H9 (cell line): ENCODE measurements around the gene RAP1GDS1. TPM values are rescaled to one million over a fixed set of nuclear protein-coding genes. Genes with fewer than 3 reads are reported as not detected.

Source experiments
- DNase-seq: peaks from one replicate; pipeline ENCODE4 v3.0.0-alpha.2; 2017
- H2AFZ ChIP-seq: one replicate; pipeline ENCODE4 v1.6.1; 2013; ENCODE audit warnings: mild to moderate bottlenecking, low read length, control low read depth, moderate library complexity
- H2AK5ac ChIP-seq: 2 replicates; pipeline ENCODE4 v1.6.1; 2013; ENCODE audit warnings: low read length, control low read depth, mixed read lengths; ENCODE audit not compliant: insufficient read length
- H2BK120ac ChIP-seq: one replicate; pipeline ENCODE4 v1.6.1; 2013; ENCODE audit warnings: low read depth, mild to moderate bottlenecking, low read length, control low read depth, inconsistent platforms; ENCODE audit not compliant: poor library complexity, severe bottlenecking
- H2BK12ac ChIP-seq: 2 replicates; pipeline ENCODE4 v1.6.1; 2013; ENCODE audit warnings: low read length, control low read depth, mixed read lengths, low read depth; ENCODE audit not compliant: insufficient read length
- H2BK15ac ChIP-seq: 2 replicates; pipeline ENCODE4 v1.6.1; 2013; ENCODE audit warnings: low read depth, low read length, control low read depth
- H2BK20ac ChIP-seq: one replicate; pipeline ENCODE4 v1.6.1; 2013; ENCODE audit warnings: low read depth, mild to moderate bottlenecking, low read length, control low read depth, inconsistent platforms; ENCODE audit not compliant: poor library complexity, severe bottlenecking
- H2BK5ac ChIP-seq: 2 replicates; pipeline ENCODE4 v1.6.1; 2013; ENCODE audit warnings: low read length, control low read depth, mixed read lengths; ENCODE audit not compliant: insufficient read length
- H3K14ac ChIP-seq: 2 replicates; pipeline ENCODE4 v1.6.1; 2013; ENCODE audit warnings: low read length, control low read depth; ENCODE audit not compliant: insufficient read depth
- H3K18ac ChIP-seq: 2 replicates; pipeline ENCODE4 v1.6.1; 2013; ENCODE audit warnings: low read depth, mild to moderate bottlenecking, mixed read lengths, low read length, control low read depth; ENCODE audit not compliant: insufficient read length
- H3K23ac ChIP-seq: 2 replicates; pipeline ENCODE4 v1.6.1; 2013; ENCODE audit warnings: low read length, control low read depth, mixed read lengths, low read depth; ENCODE audit not compliant: insufficient read length
- H3K23me2 ChIP-seq: 2 replicates; pipeline ENCODE4 v1.6.1; 2013; ENCODE audit warnings: low read depth, mild to moderate bottlenecking, mixed read lengths, low read length, control low read depth; ENCODE audit not compliant: insufficient read length, poor library complexity, severe bottlenecking
- H3K27ac ChIP-seq: 2 replicates; pipeline ENCODE4 v1.5.1; 2013; ENCODE audit warnings: low read length, control low read depth, mixed read lengths, low read depth; ENCODE audit not compliant: insufficient read length
- H3K27me3 ChIP-seq: 2 replicates; pipeline ENCODE4 v1.6.1; 2013; ENCODE audit warnings: low read length, control low read depth, inconsistent platforms; ENCODE audit not compliant: insufficient read depth
- H3K4ac ChIP-seq: 2 replicates; pipeline ENCODE4 v1.6.1; 2013; ENCODE audit warnings: low read depth, mild to moderate bottlenecking, control low read depth, inconsistent platforms, low read length, moderate library complexity
- H3K4me1 ChIP-seq: 2 replicates; pipeline ENCODE4 v1.6.1; 2013; ENCODE audit warnings: low read length, control low read depth, inconsistent platforms; ENCODE audit not compliant: insufficient read depth
- H3K4me2 ChIP-seq: 2 replicates; pipeline ENCODE4 v1.6.1; 2013; ENCODE audit warnings: low read length, control low read depth, mixed read lengths; ENCODE audit not compliant: insufficient read length, insufficient read depth
- H3K56ac ChIP-seq: 2 replicates; pipeline ENCODE4 v1.6.1; 2013; ENCODE audit warnings: low read depth, mild to moderate bottlenecking, mixed read lengths, low read length, control low read depth; ENCODE audit not compliant: insufficient read length
- H3K79me1 ChIP-seq: 2 replicates; pipeline ENCODE4 v1.6.1; 2013; ENCODE audit warnings: low read depth, mild to moderate bottlenecking, moderate library complexity, low read length, control low read depth, inconsistent platforms; ENCODE audit not compliant: insufficient read depth, poor library complexity, severe bottlenecking
- H3K79me2 ChIP-seq: 2 replicates; pipeline ENCODE4 v1.6.1; 2013; ENCODE audit warnings: low read length, control low read depth, inconsistent platforms; ENCODE audit not compliant: insufficient read depth
- H3K9ac ChIP-seq: 2 replicates; pipeline ENCODE4 v1.6.1; 2013; ENCODE audit warnings: low read length, control low read depth, mixed read lengths; ENCODE audit not compliant: insufficient read length; ENCODE audit errors: extremely low read depth
- H3K9me3 ChIP-seq: one replicate; pipeline ENCODE4 v1.6.1; 2013; ENCODE audit warnings: low read depth, low read length, inconsistent platforms; ENCODE audit not compliant: control insufficient read depth
- H3T11ph ChIP-seq: one replicate; pipeline ENCODE4 v1.6.1; 2013; ENCODE audit warnings: mild to moderate bottlenecking, low read length, control low read depth, inconsistent platforms
- H4K20me1 ChIP-seq: one replicate; pipeline ENCODE4 v1.6.1; 2013; ENCODE audit not compliant: control insufficient read depth, insufficient read length, insufficient read depth
- H4K5ac ChIP-seq: 2 replicates; pipeline ENCODE4 v1.6.1; 2013; ENCODE audit warnings: low read depth, mild to moderate bottlenecking, mixed read lengths, low read length, control low read depth; ENCODE audit not compliant: insufficient read length
- H4K8ac ChIP-seq: replicated peaks from 2 replicates; pipeline ENCODE4 v1.6.1; 2013; ENCODE audit warnings: low read length, control low read depth, mixed read lengths, low read depth; ENCODE audit not compliant: insufficient read length
- H4K91ac ChIP-seq: 2 replicates; pipeline ENCODE4 v1.6.1; 2013; ENCODE audit warnings: low read depth, mild to moderate bottlenecking, moderate library complexity, mixed read lengths, low read length, control low read depth; ENCODE audit not compliant: insufficient read length
- H3K27ac Mint-ChIP-seq, 3 experiments: 2 replicates in 2 of 3; 3 replicates in 1 of 3; pipeline ENCODE4 v1.8.0; 2020 to 2021; ENCODE audit warnings: mixed read lengths in 3 of 3, mild to moderate bottlenecking in 1 of 3, moderate library complexity in 1 of 3
- H3K27me3 Mint-ChIP-seq: 2 replicates; pipeline ENCODE4 v1.8.0; 2021; ENCODE audit warnings: low read depth, mild to moderate bottlenecking, moderate library complexity, mixed read lengths
- H3K36me3 Mint-ChIP-seq, 3 experiments: 2 replicates in 2 of 3; 3 replicates in 1 of 3; pipeline ENCODE4 v1.8.0; 2020 to 2021; ENCODE audit warnings: low read depth in 3 of 3, mixed read lengths in 3 of 3; ENCODE audit not compliant: insufficient read depth in 1 of 3
- H3K4me1 Mint-ChIP-seq, 2 experiments: 2 replicates each; pipeline ENCODE4 v1.8.0; 2020; ENCODE audit warnings: mixed read lengths in 2 of 2
- H3K4me3 Mint-ChIP-seq, 2 experiments: 2 replicates in 1 of 2; 3 replicates in 1 of 2; pipeline ENCODE4 v1.8.0; 2020 to 2021; ENCODE audit warnings: mild to moderate bottlenecking in 2 of 2, mixed read lengths in 2 of 2, moderate library complexity in 1 of 2
- H3K9me3 Mint-ChIP-seq, 2 experiments: 2 replicates in 1 of 2; 3 replicates in 1 of 2; pipeline ENCODE4 v1.8.0; 2020; ENCODE audit warnings: mild to moderate bottlenecking in 2 of 2, mixed read lengths in 2 of 2, moderate library complexity in 1 of 2
- CTCF ChIP-seq: fragments of 200-600 bp; sonication (generic); conservative IDR thresholded peaks from 3 replicates; pipeline ENCODE4 v1.8.0; 2021; ENCODE audit warnings: antibody characterized with exemption, mild to moderate bottlenecking
- WGBS: extraction: QIAGEN DNeasy Blood & Tissue Kit; methylation state at CpG from one replicate; pipeline ENCODE4 v1.1.7; 2013; ENCODE audit warnings: missing lambda C conversion rate, low lambda C conversion rate, mixed read lengths; ENCODE audit not compliant: insufficient read length; ENCODE audit errors: extremely low coverage; 5-methylcytosine and 5-hydroxymethylcytosine counted together
- total RNA-seq: library from RNA; stranded (reverse); gene quantifications from 2 replicates; pipeline ENCODE4 v1.2.1, GENCODE V29; 2021

Gene RAP1GDS1
- total RNA-seq, 1 experiment from 2014 or later, result 25.2 TPM

GRCh38 chr4:98305576-98305975 lies 44.4 kb downstream of the RAP1GDS1 start:
- H3K79me1 ChIP-seq, result no peaks in the 10 kb centered on the region
- H3K27me3 ChIP-seq, result no peaks in the 10 kb centered on the region
- TF ChIP-seq CTCF, result no peak
- H3K9ac ChIP-seq, result no peak overlapping the region
- no peaks in the 10 kb centered on the region; the same call in 1 of the 2 replicates for H3K79me2 ChIP-seq
- no peaks in the 10 kb centered on the region for H3K9me3 ChIP-seq
- H3K18ac ChIP-seq, result no peak overlapping the region
- H2AFZ ChIP-seq, result no peak overlapping the region
- H2BK15ac ChIP-seq, result no peak overlapping the region
- H3K36me3 Mint-ChIP-seq, result peaks cover 21 to 28% (median 24%) of the 10 kb centered on the region in 3 experiments
- H2BK5ac ChIP-seq, result no peak overlapping the region
- no peaks in the 10 kb centered on the region for H4K20me1 ChIP-seq
- H3K56ac ChIP-seq, result no peak overlapping the region
- no peak overlapping the region for H3K14ac ChIP-seq
- no peak overlapping the region for H2BK20ac ChIP-seq
- DNase-seq, result no peak
- H2AK5ac ChIP-seq, result no peak overlapping the region
- no peak overlapping the region for H4K5ac ChIP-seq
- H4K91ac ChIP-seq, result no peak overlapping the region
- H3K4me3 Mint-ChIP-seq, result no peak overlapping the region
- H2BK120ac ChIP-seq, result no peak overlapping the region
- H3K4me2 ChIP-seq, result no peak overlapping the region
- no peak overlapping the region for H3K4ac ChIP-seq
- WGBS, result no CpG with 5 or more reads among the region's 1 CpG
- H3K9me3 Mint-ChIP-seq, result peaks cover 20 to 27% of the 10 kb centered on the region in 2 experiments
- no peak overlapping the region for H3K27ac ChIP-seq
- H4K8ac ChIP-seq, result no peak overlapping the region
- H3K23ac ChIP-seq, result no peak overlapping the region
- H3K23me2 ChIP-seq, result no peaks in the 10 kb centered on the region
- no peak overlapping the region for H3T11ph ChIP-seq
- H3K4me1 ChIP-seq, result no peaks in the 10 kb centered on the region
- H3K27ac Mint-ChIP-seq, result no peak overlapping the region; a peak in 1 of 7 replicates
- no peak overlapping the region for H2BK12ac ChIP-seq
- no peaks in the 10 kb centered on the region for H3K27me3 Mint-ChIP-seq
- no peaks in the 10 kb centered on the region for H3K4me1 Mint-ChIP-seq
